H1 (cell line): Measurements from ENCODE around the gene SLC12A5. TPM values are rescaled to one million over a fixed set of nuclear protein-coding genes. Genes with fewer than 3 reads are reported as not detected.

Experiments used
- ASH2L ChIP-seq: fragments of 200-600, 300-600 bp; sonication (generic); IDR thresholded peaks from one replicate; pipeline ENCODE4 v1.7.1; 2017; ENCODE audit warnings: low read length
- CREB1 ChIP-seq: IDR thresholded peaks from 2 replicates; pipeline ENCODE4 v1.6.1; 2012; ENCODE audit warnings: inconsistent platforms
- FOSL1 ChIP-seq: IDR thresholded peaks from 2 replicates; pipeline ENCODE4 v1.6.1; 2011; ENCODE audit warnings: mild to moderate bottlenecking, low read depth, low read length, moderate library complexity; ENCODE audit not compliant: insufficient read depth
- JUND ChIP-seq: IDR thresholded peaks from 2 replicates; pipeline ENCODE4 v1.6.1; 2011; ENCODE audit warnings: mild to moderate bottlenecking, improper control_type of control experiment, low read length
- KDM1A ChIP-seq: fragments of 200-600, 300-600 bp; sonication (generic); IDR thresholded peaks from 2 replicates; pipeline ENCODE4 v1.7.1; 2016; ENCODE audit warnings: mild to moderate bottlenecking, low read length, borderline replicate concordance
- KDM4A ChIP-seq: IDR thresholded peaks from one replicate; pipeline ENCODE4 v1.7.1; 2012; ENCODE audit warnings: low read depth, mild to moderate bottlenecking, moderate library complexity, low read length, inconsistent platforms; ENCODE audit not compliant: severe bottlenecking
- POLR2A ChIP-seq, 2 experiments: IDR thresholded peaks; 1 replicate in 1 of 2; 2 replicates in 1 of 2; pipeline ENCODE4 v1.6.1; 2011; ENCODE audit warnings: low read depth in 2 of 2, low read length in 2 of 2, mild to moderate bottlenecking in 2 of 2; ENCODE audit errors: control extremely low read depth in 1 of 2
- POLR2AphosphoS5 ChIP-seq: IDR thresholded peaks from 2 replicates; pipeline ENCODE4 v1.6.1; 2011; ENCODE audit warnings: low read depth, low read length
- POU5F1 ChIP-seq: IDR thresholded peaks from 2 replicates; pipeline ENCODE4 v1.6.1; 2011; ENCODE audit warnings: low read depth, mild to moderate bottlenecking, low read length, moderate library complexity
- RAD21 ChIP-seq, 2 experiments: IDR thresholded peaks in 1 of 2; conservative IDR thresholded peaks in 1 of 2; 2 replicates each; pipeline ENCODE4 v1.6.1; 2011; ENCODE audit warnings: low read depth in 2 of 2, low read length in 2 of 2, improper control_type of control experiment in 1 of 2, inconsistent platforms in 1 of 2, mild to moderate bottlenecking in 1 of 2, moderate library complexity in 1 of 2
- SP1 ChIP-seq: IDR thresholded peaks from 2 replicates; pipeline ENCODE4 v1.6.1; 2011; ENCODE audit warnings: low read depth, low read length
- SP4 ChIP-seq: IDR thresholded peaks from 2 replicates; pipeline ENCODE4 v1.6.1; 2012; ENCODE audit warnings: low read length, inconsistent platforms
- TAF1 ChIP-seq: IDR thresholded peaks from 2 replicates; pipeline ENCODE4 v1.6.1; 2011; ENCODE audit warnings: mild to moderate bottlenecking, low read depth, low read length
- TAF7 ChIP-seq: optimal IDR thresholded peaks from 2 replicates; pipeline ENCODE3; 2011; ENCODE audit warnings: low read depth, mild to moderate bottlenecking, inconsistent platforms, low read length, moderate library complexity, borderline replicate concordance
- TBP ChIP-seq: IDR thresholded peaks from 2 replicates; pipeline ENCODE4 v1.6.1; 2011; ENCODE audit warnings: low read depth, low read length, improper control_type of control experiment
- TCF12 ChIP-seq: IDR thresholded peaks from 2 replicates; pipeline ENCODE4 v1.6.1; 2011; ENCODE audit warnings: low read depth, mild to moderate bottlenecking, low read length
- YY1 ChIP-seq: IDR thresholded peaks from 2 replicates; pipeline ENCODE4 v1.6.1; 2011; ENCODE audit warnings: low read depth, mild to moderate bottlenecking, low read length
- polyA plus RNA-seq, 7 experiments: library from polyadenylated mRNA; depleted of rRNA in 3 of 7; stranded (reverse) in 5 of 7; unstranded in 2 of 7; fragments of >200 nt in 5 of 7; fragments of 200-250 nt in 2 of 7; gene quantifications; 1 replicate in 5 of 7; 2 replicates in 1 of 7; 4 replicates in 1 of 7; pipeline versions ENCODE4 v1.2.1 to v1.2.3, GENCODE V29; 2011 to 2013; ENCODE audit warnings: missing spikeins in 2 of 7, mixed read lengths in 2 of 7
- total RNA-seq: library from RNA; stranded (reverse); fragmentation: NEBNext Ultra II Directional; extraction: Animal tissue kit (Norgen Biotek cat#: 25700); gene quantifications from 2 replicates; pipeline ENCODE4 v1.2.1, GENCODE V29; 2021
- TF ChIP-seq, protein P1 (sequence below): IDR thresholded peaks from 2 replicates; pipeline ENCODE4 v1.6.1; 2012; ENCODE audit warnings: low read length, inconsistent platforms
- TF ChIP-seq, protein P2 (sequence below): IDR thresholded peaks from 2 replicates; pipeline ENCODE4 v1.6.1; 2012; ENCODE audit warnings: inconsistent platforms
- TF ChIP-seq, protein P3 (sequence below): IDR thresholded peaks from 2 replicates; pipeline ENCODE4 v1.6.1; 2012; ENCODE audit warnings: inconsistent platforms

SLC12A5 gene
- total and polyA plus RNA-seq, 2 of the 8 experiments (the other 6 are each of a cell fraction or from before 2014, with no cell fraction given), result 1.9 to 7.3 TPM

DNA sequence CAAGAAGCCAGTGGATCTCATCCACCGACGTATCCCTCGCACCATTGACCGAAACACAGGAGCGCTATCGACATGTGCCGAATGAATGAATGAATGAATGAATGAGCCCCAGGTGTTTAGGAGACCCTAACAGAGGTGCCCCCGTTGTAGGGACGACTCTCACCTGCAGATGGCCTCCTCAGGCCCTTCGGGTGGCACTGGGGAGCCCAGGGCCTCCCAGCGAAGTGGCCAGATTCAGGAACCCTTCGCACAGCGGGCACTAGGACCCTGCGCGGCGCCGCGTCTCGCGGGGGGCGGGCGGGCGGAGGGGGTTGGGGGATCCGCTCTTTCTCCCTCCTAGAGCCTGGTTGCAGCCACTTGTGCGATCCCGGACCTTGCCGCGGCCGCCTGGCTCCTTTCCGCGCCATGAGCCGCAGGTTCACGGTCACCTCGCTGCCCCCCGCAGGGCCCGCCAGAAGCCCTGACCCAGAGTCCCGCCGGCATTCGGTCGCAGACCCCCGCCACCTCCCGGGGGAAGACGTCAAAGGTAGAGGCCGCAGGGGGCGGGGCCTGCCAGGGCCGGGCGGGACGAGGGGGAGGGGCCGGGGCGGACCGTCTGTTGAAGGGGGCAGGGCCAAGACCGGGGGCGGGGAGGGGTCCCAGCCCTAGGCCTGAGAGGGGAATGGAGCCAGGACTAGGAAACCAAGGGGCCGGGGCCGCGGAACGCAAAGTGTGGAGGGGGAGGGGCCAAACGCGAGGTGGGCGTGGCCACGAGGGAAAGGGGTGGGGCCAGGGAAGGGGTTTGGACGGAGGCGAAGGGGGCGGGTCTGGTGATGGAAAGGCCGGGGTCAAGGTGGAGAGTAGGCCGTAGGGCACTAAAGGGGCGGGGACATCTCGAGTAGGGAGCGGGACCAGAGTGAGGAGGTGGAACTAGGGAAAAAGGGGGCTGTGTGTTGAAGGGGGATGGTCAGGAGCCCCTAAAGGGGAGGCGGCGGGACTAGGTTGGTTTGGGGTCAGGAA, 7.4 kb upstream of the SLC12A5 start (continued):
- TF ChIP-seq, protein P1, sequence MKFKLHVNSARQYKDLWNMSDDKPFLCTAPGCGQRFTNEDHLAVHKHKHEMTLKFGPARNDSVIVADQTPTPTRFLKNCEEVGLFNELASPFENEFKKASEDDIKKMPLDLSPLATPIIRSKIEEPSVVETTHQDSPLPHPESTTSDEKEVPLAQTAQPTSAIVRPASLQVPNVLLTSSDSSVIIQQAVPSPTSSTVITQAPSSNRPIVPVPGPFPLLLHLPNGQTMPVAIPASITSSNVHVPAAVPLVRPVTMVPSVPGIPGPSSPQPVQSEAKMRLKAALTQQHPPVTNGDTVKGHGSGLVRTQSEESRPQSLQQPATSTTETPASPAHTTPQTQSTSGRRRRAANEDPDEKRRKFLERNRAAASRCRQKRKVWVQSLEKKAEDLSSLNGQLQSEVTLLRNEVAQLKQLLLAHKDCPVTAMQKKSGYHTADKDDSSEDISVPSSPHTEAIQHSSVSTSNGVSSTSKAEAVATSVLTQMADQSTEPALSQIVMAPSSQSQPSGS, result no peak
- TF ChIP-seq YY1, result peak; percentile 93
- TF ChIP-seq POLR2A (IDR thresholded peaks at IDR 0.05; ENCODE audit: control extremely low read depth in 1 of 2, low read depth in 2 of 2, low read length in 2 of 2), result 0 out of 3 replicates have a peak, but pooled peaks of 1 of the 2 experiments have one; percentile 25
- peak; percentile 19; the same call in 1 of the 2 replicates for TF ChIP-seq TBP
- no peak for TF ChIP-seq JUND
- TF ChIP-seq KDM1A, result peak; percentile 56; the same call in 1 of the 2 replicates
- TF ChIP-seq SP4, result peak; percentile 61; the same call in 1 of the 2 replicates
- TF ChIP-seq TAF7, result peak; percentile 26
- peak; percentile 81 for TF ChIP-seq ASH2L
- TF ChIP-seq SP1, result peak; percentile 51; the same call in 1 of the 2 replicates
- peak; percentile 95 for TF ChIP-seq FOSL1
- TF ChIP-seq KDM4A, result peak; percentile 40
- peak; percentile 51; the same call in 1 of the 2 replicates for TF ChIP-seq CREB1
- peak; percentile 19 to 57; a peak in 3 of 4 replicates for TF ChIP-seq RAD21 (IDR thresholded peaks at IDR 0.05 in 1 of 2, conservative IDR thresholded peaks at IDR 0.05 in 1 of 2; ENCODE audit: low read depth in 2 of 2, low read length in 2 of 2)
- TF ChIP-seq POU5F1, result no peak
- TF ChIP-seq, protein P2, sequence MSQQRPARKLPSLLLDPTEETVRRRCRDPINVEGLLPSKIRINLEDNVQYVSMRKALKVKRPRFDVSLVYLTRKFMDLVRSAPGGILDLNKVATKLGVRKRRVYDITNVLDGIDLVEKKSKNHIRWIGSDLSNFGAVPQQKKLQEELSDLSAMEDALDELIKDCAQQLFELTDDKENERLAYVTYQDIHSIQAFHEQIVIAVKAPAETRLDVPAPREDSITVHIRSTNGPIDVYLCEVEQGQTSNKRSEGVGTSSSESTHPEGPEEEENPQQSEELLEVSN, result peak; percentile 37
- TF ChIP-seq, protein P3, sequence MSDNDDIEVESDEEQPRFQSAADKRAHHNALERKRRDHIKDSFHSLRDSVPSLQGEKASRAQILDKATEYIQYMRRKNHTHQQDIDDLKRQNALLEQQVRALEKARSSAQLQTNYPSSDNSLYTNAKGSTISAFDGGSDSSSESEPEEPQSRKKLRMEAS, result peak; percentile 69; the same call in 1 of the 2 replicates
- TF ChIP-seq TCF12, result 0 out of 2 replicates have a peak, but pooled peaks have one; percentile 28
- TF ChIP-seq TAF1, result 0 out of 2 replicates have a peak, but pooled peaks have one; percentile 28
- no peak; the same call in 1 of the 2 replicates for TF ChIP-seq POLR2AphosphoS5
- TF ChIP-seq, all 59 proteins: peak for 20
